Measurements from ENCODE around the gene OSBPL10. TPM values are rescaled to one million over a fixed set of nuclear protein-coding genes. Genes with fewer than 3 reads are reported as not detected.

OSBPL10 gene
- total RNA-seq, 1 experiment from 2014 or later = 74.7 TPM

DNA sequence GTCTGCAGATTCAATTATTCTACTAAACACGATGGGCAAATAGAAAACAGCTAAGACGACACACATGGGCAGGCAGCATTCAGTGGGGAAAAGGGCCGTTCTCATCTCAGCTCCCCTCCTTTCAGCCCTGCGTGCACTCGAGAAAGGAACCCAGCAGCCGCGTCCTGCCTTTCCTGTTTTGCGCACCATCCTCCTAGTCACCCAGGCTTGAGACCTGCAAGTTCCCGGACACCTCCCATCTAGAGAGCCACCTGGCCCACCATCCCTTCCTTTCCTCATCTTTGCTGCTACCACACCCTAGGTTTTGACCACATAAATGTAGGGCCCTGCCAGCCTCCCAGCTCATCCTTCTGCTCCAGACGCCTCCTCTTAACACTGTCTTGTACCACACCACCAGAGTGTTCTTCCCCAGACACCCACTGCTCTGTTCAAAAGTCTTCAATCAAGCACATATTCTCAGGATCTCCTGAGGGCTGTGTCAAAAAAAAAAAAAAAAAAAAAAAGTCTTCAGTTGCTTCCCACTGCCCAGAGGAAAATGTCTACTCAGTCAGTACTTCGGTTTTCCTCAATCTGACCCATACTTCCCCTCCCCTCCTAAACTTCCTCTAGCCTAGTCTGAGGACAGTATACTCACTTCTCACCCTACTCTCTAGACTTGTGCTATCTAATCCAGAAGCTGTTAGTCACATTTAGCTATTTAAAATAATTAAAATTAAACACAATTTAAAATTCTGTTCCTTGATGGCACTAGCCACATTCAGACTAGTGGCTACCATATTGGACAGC is 266.4 kb downstream of the OSBPL10 start:
- no peaks in the 10 kb centered on the region for H3K9me3 Mint-ChIP-seq (ENCODE audit: low read depth, unreplicated experiment)
- H3K27ac Mint-ChIP-seq (ENCODE audit: unreplicated experiment) = no peak overlapping the region
- H3K4me3 Mint-ChIP-seq (ENCODE audit: low read depth, unreplicated experiment) = no peak overlapping the region
- TF ChIP-seq, protein P1, sequence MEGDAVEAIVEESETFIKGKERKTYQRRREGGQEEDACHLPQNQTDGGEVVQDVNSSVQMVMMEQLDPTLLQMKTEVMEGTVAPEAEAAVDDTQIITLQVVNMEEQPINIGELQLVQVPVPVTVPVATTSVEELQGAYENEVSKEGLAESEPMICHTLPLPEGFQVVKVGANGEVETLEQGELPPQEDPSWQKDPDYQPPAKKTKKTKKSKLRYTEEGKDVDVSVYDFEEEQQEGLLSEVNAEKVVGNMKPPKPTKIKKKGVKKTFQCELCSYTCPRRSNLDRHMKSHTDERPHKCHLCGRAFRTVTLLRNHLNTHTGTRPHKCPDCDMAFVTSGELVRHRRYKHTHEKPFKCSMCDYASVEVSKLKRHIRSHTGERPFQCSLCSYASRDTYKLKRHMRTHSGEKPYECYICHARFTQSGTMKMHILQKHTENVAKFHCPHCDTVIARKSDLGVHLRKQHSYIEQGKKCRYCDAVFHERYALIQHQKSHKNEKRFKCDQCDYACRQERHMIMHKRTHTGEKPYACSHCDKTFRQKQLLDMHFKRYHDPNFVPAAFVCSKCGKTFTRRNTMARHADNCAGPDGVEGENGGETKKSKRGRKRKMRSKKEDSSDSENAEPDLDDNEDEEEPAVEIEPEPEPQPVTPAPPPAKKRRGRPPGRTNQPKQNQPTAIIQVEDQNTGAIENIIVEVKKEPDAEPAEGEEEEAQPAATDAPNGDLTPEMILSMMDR (IDR thresholded peaks at IDR 0.05; ENCODE audit: unreplicated experiment) = no peak
- BruUV-seq (replicated peaks) = no TSS peak
- peaks cover 11% of the 10 kb centered on the region for H3K4me1 Mint-ChIP-seq (ENCODE audit: low read depth, unreplicated experiment)
- H3K27me3 Mint-ChIP-seq (ENCODE audit: unreplicated experiment) = no peaks in the 10 kb centered on the region
- no peaks in the 10 kb centered on the region for H3K36me3 Mint-ChIP-seq (ENCODE audit: insufficient read depth, unreplicated experiment)
- intact Hi-C loops (cut with micrococcal nuclease; ENCODE audit: unreplicated experiment) = no loop called here
- CTCF ChIA-PET = interaction anchor here (0.7 kb wide), 1 partner anchor 405 kb away, joined by 3 read pairs; no protein-coding TSS in a partner anchor
- no peak for DNase-seq

DNA sequence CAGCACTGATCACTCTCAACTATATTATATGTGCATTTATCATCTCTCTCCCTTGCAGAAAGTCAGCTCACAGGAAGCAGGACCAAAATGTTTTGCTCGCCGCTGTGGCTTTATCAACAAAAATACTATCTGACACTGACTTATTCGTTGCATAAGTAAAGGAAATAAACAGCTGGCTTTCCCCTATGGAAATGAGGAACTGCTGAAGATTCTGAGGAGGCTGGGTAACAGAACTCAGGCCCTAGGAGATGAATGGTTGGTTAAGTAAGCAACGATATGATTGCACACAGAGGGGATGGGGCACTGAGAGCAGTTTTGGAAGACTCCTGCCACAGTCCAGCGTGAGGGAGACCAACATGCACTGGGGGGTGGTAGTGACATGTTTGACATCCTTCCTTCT is 267.2 kb downstream of the OSBPL10 start:
- intact Hi-C loops (cut with micrococcal nuclease; ENCODE audit: unreplicated experiment) = no loop called here
- Mint-ChIP-seq H3K27me3 (ENCODE audit: unreplicated experiment) (no peaks in the 10 kb centered on the region), H3K9me3 (ENCODE audit: low read depth, unreplicated experiment) (no peaks in the 10 kb centered on the region), H3K4me3 (ENCODE audit: low read depth, unreplicated experiment) (no peak overlapping the region), H3K27ac (ENCODE audit: unreplicated experiment) (no peak overlapping the region), H3K36me3 (ENCODE audit: insufficient read depth, unreplicated experiment) (peaks cover under 1% of the 10 kb centered on the region), H3K4me1 (ENCODE audit: low read depth, unreplicated experiment) (peaks cover 12% of the 10 kb centered on the region)
- CTCF ChIA-PET = no interaction called here
- TF ChIP-seq, protein P1 (IDR thresholded peaks at IDR 0.05; ENCODE audit: unreplicated experiment) = no peak
- DNase-seq = no peak
- BruUV-seq (replicated peaks) = no TSS peak

DNA sequence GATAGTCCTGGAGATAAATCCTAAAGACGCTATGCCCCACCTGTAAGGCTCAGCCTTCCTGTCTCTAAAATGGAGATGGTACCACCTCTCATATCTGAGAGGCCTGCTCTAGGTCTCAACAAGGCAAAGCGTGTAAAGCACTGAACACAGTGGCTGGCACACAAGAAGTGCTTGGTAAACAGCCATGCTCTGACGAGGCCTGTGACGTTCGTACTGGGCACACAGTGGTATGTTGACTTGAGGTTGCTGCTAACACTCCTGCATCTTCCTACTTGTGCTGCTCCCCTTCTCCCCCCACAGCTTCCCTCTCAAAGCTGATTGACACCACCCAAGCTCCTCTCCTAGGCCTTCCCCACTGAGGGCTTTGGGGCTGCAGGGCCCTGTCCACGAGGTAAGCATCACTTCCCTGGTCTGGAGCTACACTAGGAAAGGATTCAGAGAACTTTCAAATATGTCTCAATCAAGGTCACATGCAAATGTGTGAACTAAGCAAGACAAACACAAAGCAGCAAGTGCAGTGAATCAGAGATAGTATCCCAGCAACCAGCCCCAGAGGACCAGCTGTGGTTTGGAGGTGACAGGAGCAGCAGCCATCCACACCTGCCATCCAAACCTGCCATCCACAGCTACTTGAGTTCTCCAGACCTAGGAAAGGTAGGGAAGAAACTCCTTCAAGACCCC is 270.8 kb downstream of the OSBPL10 start:
- H3K27ac Mint-ChIP-seq (ENCODE audit: unreplicated experiment) = no peak overlapping the region
- peak; percentile 5 for DNase-seq
- TF ChIP-seq, protein P1 (IDR thresholded peaks at IDR 0.05; ENCODE audit: unreplicated experiment) = no peak

DNA sequence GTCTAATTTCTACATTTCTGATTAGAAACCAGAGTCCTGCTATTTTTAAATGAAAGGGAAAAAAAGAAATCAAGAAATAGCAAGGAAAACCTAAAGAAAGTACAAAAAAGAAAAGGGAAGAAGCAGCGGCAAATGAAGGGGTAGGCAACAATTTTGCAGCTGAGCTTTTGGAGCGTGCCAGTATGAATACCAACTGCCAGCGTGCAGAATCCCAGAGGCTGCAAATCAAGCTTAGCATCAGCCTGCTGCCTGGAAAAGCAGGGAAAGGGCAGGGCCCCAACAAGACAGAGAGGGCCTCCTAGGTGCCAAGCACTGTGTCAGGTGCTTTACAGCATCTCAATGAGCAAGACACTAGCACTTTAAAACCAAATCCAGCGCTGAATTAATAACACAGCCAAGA is 271.5 kb downstream of the OSBPL10 start:
- no peak for DNase-seq
- intact Hi-C loops (cut with micrococcal nuclease; ENCODE audit: unreplicated experiment) = no loop called here
- BruUV-seq (replicated peaks) = no TSS peak
- peaks cover 9% of the 10 kb centered on the region for H3K36me3 Mint-ChIP-seq (ENCODE audit: insufficient read depth, unreplicated experiment)
- H3K27me3 Mint-ChIP-seq (ENCODE audit: unreplicated experiment) = no peaks in the 10 kb centered on the region
- H3K4me1 Mint-ChIP-seq (ENCODE audit: low read depth, unreplicated experiment) = peaks cover 24% of the 10 kb centered on the region
- CTCF ChIA-PET = no interaction called here
- no peak overlapping the region for H3K27ac Mint-ChIP-seq (ENCODE audit: unreplicated experiment)
- no peak overlapping the region for H3K4me3 Mint-ChIP-seq (ENCODE audit: low read depth, unreplicated experiment)
- no peaks in the 10 kb centered on the region for H3K9me3 Mint-ChIP-seq (ENCODE audit: low read depth, unreplicated experiment)
- TF ChIP-seq, protein P1 (IDR thresholded peaks at IDR 0.05; ENCODE audit: unreplicated experiment) = no peak

More for the DNA sequence above, 270.8 kb downstream of the OSBPL10 start:
- Mint-ChIP-seq H3K27me3 (ENCODE audit: unreplicated experiment) (no peaks in the 10 kb centered on the region), H3K4me3 (ENCODE audit: low read depth, unreplicated experiment) (no peak overlapping the region), H3K4me1 (ENCODE audit: low read depth, unreplicated experiment) (peaks cover 16% of the 10 kb centered on the region), H3K9me3 (ENCODE audit: low read depth, unreplicated experiment) (no peaks in the 10 kb centered on the region), H3K36me3 (ENCODE audit: insufficient read depth, unreplicated experiment) (peaks cover 9% of the 10 kb centered on the region)
- BruUV-seq (replicated peaks) = no TSS peak
- intact Hi-C loops (cut with micrococcal nuclease; ENCODE audit: unreplicated experiment) = no loop called here
- CTCF ChIA-PET = no interaction called here
